GM12878 (cell line): Measurements from ENCODE around the gene GIMD1. TPM values are rescaled to one million over a fixed set of nuclear protein-coding genes. Genes with fewer than 3 reads are reported as not detected.

Experiments
- ATAC-seq: fragments of 200-7000 bp; cut with Tn5 transposase; 3 replicates; pipeline ENCODE4 v1.9.1; 2020; ENCODE audit warnings: mild to moderate bottlenecking, moderate library complexity
- BruUV-seq: library from RNA; stranded (reverse); fragments of 400-500 nt; replicated peaks from 2 replicates; lab custom pipeline; 2021; lab: Mats Ljungman, UMichigan
- CTCF ChIA-PET: fragments of 300-600 bp; sonication (Branson Sonifier 250); formaldehyde crosslinking; extraction: SDS; loops from one replicate; lab custom pipeline; 2021; ENCODE audit warnings: inconsistent platforms; lab: Yijun Ruan, JAX
- POLR2A ChIA-PET: fragments of 350-600 bp; formaldehyde crosslinking; extraction: SDS; loops from one replicate; lab custom pipeline; 2021; ENCODE audit warnings: inconsistent platforms; lab: Charles Lee
- RAD21 ChIA-PET: fragments of 300-600 bp; sonication (Branson Sonifier 250); formaldehyde crosslinking; loops from one replicate; lab custom pipeline; 2023; ENCODE audit warnings: antibody characterized with exemption; ENCODE audit not compliant: unreplicated experiment; lab: Charles Lee
- SMC1A ChIA-PET: fragments of 300-600 bp; sonication (Branson Sonifier 250); formaldehyde crosslinking; loops from one replicate; lab custom pipeline; 2023; ENCODE audit not compliant: unreplicated experiment, uncharacterized antibody; lab: Charles Lee
- DNase-seq: peaks from one replicate; pipeline ENCODE4 v3.0.0-alpha.2; 2011; ENCODE audit warnings: low read depth, low spot score
- FAIRE-seq: peaks from 3 replicates; lab custom pipeline; 2011; peaks lifted over from hg19 to GRCh38; lab: Jason Lieb, UNC
- H2AFZ ChIP-seq: 2 replicates; pipeline ENCODE4 v1.6.0; 2011; ENCODE audit warnings: low read depth, low read length, control low read depth; ENCODE audit not compliant: control insufficient read depth
- H3K27ac ChIP-seq: 2 replicates; pipeline ENCODE4 v1.5.1; 2011; ENCODE audit warnings: control low read depth; ENCODE audit not compliant: control insufficient read depth, insufficient read depth
- H3K27me3 ChIP-seq, 2 experiments: replicated peaks in 1 of 2; 2 replicates each; pipeline versions ENCODE4 v1.6.0 to v1.6.1; 2011; ENCODE audit warnings: low read length in 1 of 2; ENCODE audit not compliant: control insufficient read depth in 2 of 2, insufficient read depth in 2 of 2
- H3K36me3 ChIP-seq, 2 experiments: 2 replicates each; pipeline ENCODE4 v1.5.1; 2011; ENCODE audit warnings: low read length in 1 of 2; ENCODE audit not compliant: control insufficient read depth in 2 of 2, insufficient read depth in 2 of 2
- H3K4me1 ChIP-seq: 2 replicates; pipeline ENCODE4 v1.6.1; 2011; ENCODE audit warnings: mild to moderate bottlenecking, low read length, moderate library complexity, mixed read lengths; ENCODE audit not compliant: control insufficient read depth, insufficient read depth
- H3K4me2 ChIP-seq: 2 replicates; pipeline ENCODE4 v1.6.0; 2011; ENCODE audit warnings: control low read depth; ENCODE audit not compliant: control insufficient read depth, insufficient read depth
- H3K4me3 ChIP-seq: fragments of 200-600 bp; sonication (generic); 2 replicates; pipeline ENCODE4 v1.5.1; 2016
- H3K79me2 ChIP-seq: 2 replicates; pipeline ENCODE4 v1.6.0; 2011; ENCODE audit warnings: low read length; ENCODE audit not compliant: control insufficient read depth, insufficient read depth
- H3K9ac ChIP-seq: 2 replicates; pipeline ENCODE4 v1.8.0; 2011; ENCODE audit warnings: low read length, control low read depth, mixed read lengths; ENCODE audit not compliant: control insufficient read depth, insufficient read depth
- H3K9me3 ChIP-seq: replicated peaks from 3 replicates; pipeline ENCODE4 v1.5.1; 2011; ENCODE audit warnings: mild to moderate bottlenecking, low read length; ENCODE audit not compliant: control insufficient read depth, insufficient read depth
- H4K20me1 ChIP-seq: 2 replicates; pipeline ENCODE4 v1.6.0; 2011; ENCODE audit not compliant: control insufficient read depth, insufficient read depth
- JUNB ChIP-seq: IDR thresholded peaks from 2 replicates; pipeline ENCODE4 v1.6.1; 2016; ENCODE audit warnings: antibody characterized with exemption, mild to moderate bottlenecking
- RFX5 ChIP-seq: IDR thresholded peaks from 2 replicates; pipeline ENCODE4 v1.6.1; 2011; ENCODE audit warnings: low read depth, low read length, improper control_type of control experiment
- WRNIP1 ChIP-seq: IDR thresholded peaks from 2 replicates; pipeline ENCODE4 v1.6.1; 2011; ENCODE audit warnings: low read depth, low read length, improper control_type of control experiment, borderline replicate concordance
- ZBTB40 ChIP-seq: fragments of 450-650 bp; IDR thresholded peaks from 2 replicates; pipeline ENCODE4 v1.6.1; 2016; ENCODE audit warnings: mild to moderate bottlenecking, moderate library complexity, borderline replicate concordance
- ZNF217 ChIP-seq: fragments of 450-650 bp; IDR thresholded peaks from 2 replicates; pipeline ENCODE4 v1.6.1; 2017; ENCODE audit warnings: antibody characterized with exemption, mild to moderate bottlenecking
- WGBS: methylation state at CpG from one replicate; pipeline ENCODE4 v1.1.6; 2016; ENCODE audit warnings: low lambda C conversion rate; ENCODE audit not compliant: insufficient replicate concordance, insufficient coverage; ENCODE audit errors: missing lambda C conversion rate; 5-methylcytosine and 5-hydroxymethylcytosine counted together
- in situ Hi-C: fragments of 300-500 bp; cut with MboI; formaldehyde crosslinking; loops from 9 replicates; pipeline ENCODE4 v1.14.3; 2018; ENCODE audit warnings: mixed read lengths
- intact Hi-C: fragments of 100-400 bp; cut with micrococcal nuclease; formaldehyde crosslinking; loops from one replicate; pipeline ENCODE4 v1.14.2; 2022; ENCODE audit not compliant: unreplicated experiment
- polyA plus RNA-seq, 11 experiments: library from polyadenylated mRNA; depleted of rRNA in 4 of 11; unstranded in 6 of 11; stranded (reverse) in 5 of 11; fragments of >200 nt; fragmentation: Nextera tagmentation in 4 of 11; fragmentation: Illumina TruSeq in 1 of 11; extraction: Ambion mirVana in 4 of 11; extraction: Trizol in 1 of 11; gene quantifications; 1 replicate in 1 of 11; 2 replicates in 10 of 11; pipeline versions ENCODE4 v1.2.1 to v1.2.3, GENCODE V29; 2011 to 2016; ENCODE audit warnings: inconsistent platforms in 2 of 11, missing spikeins in 2 of 11, low read depth in 1 of 11
- total RNA-seq, 4 experiments: library from RNA; depleted of rRNA in 3 of 4; stranded (reverse); fragments of >200 nt in 3 of 4; fragmentation: Illumina TruSeq in 1 of 4; extraction: Trizol in 1 of 4; gene quantifications; 2 replicates each; pipeline versions ENCODE4 v1.2.1 to v1.2.3, GENCODE V29; 2013 to 2021
- TF ChIP-seq, protein P1 (sequence below), 3 experiments: IDR thresholded peaks in 2 of 3; conservative IDR thresholded peaks in 1 of 3; 2 replicates each; pipeline ENCODE4 v1.5.1; 2011; ENCODE audit warnings: low read depth in 3 of 3, low read length in 3 of 3, mild to moderate bottlenecking in 3 of 3, control low read depth in 2 of 3, moderate library complexity in 2 of 3, inconsistent platforms in 1 of 3, mixed read lengths in 1 of 3; ENCODE audit not compliant: control insufficient read depth in 2 of 3, insufficient read depth in 1 of 3; ENCODE audit errors: extremely low read depth in 1 of 3

GIMD1 gene
- total and polyA plus RNA-seq, 10 of the 15 experiments (the other 5 are each of a cell fraction or from before 2014, with no cell fraction given): 0.14 TPM; not detected in 9

- TF ChIP-seq ZBTB40: no peak
- no peak for TF ChIP-seq JUNB
- no peak for TF ChIP-seq RFX5
- no peak for TF ChIP-seq WRNIP1
Measured at GRCh38 chr4:106344647-106344970, 24.0 kb downstream of the GIMD1 start (continued).

DNA sequence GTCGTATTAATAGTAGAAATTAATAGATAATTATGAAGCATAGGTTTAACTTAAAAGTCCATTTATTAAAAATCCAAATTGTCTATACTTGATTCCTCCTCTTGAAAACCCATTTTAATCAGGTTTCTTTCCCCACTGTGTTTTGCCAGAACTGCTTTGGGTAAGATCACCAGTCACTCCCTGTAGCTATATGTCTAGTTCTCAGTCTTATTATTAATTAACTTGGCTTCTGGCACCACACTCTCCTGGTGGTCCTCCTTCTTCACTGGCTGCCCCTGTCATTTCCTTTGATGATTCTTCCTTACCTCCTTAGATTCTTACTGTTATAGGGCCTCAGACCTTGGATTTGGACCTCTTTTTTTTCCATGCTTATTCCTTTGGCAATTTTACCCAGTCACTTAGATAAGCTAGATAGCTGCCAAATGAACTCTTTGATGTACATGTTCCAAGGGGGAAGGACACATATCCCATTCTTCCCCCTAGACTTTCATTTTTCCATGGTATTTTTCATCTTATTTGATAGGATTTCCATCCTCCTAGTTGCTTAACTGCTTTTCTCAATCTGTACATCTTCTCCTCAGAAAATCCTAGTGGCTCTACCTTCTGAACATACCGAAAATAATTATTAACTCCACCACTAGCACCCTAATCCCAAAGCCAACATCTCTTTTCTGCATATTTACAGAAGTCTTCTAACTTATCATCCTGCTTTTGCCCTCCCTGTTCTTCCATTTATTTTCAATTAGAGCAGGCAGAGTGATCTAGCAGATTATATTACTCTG lies 24.5 kb downstream of the GIMD1 start:
- ATAC-seq: no peak
- no peak overlapping the region for H3K9ac ChIP-seq
- RAD21 ChIA-PET: no interaction called here
- no peak overlapping the region for H2AFZ ChIP-seq
- no peak for DNase-seq
- TF ChIP-seq, protein P1, sequence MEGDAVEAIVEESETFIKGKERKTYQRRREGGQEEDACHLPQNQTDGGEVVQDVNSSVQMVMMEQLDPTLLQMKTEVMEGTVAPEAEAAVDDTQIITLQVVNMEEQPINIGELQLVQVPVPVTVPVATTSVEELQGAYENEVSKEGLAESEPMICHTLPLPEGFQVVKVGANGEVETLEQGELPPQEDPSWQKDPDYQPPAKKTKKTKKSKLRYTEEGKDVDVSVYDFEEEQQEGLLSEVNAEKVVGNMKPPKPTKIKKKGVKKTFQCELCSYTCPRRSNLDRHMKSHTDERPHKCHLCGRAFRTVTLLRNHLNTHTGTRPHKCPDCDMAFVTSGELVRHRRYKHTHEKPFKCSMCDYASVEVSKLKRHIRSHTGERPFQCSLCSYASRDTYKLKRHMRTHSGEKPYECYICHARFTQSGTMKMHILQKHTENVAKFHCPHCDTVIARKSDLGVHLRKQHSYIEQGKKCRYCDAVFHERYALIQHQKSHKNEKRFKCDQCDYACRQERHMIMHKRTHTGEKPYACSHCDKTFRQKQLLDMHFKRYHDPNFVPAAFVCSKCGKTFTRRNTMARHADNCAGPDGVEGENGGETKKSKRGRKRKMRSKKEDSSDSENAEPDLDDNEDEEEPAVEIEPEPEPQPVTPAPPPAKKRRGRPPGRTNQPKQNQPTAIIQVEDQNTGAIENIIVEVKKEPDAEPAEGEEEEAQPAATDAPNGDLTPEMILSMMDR (IDR thresholded peaks at IDR 0.05 in 2 of 3, conservative IDR thresholded peaks at IDR 0.05 in 1 of 3; ENCODE audit: control insufficient read depth in 2 of 3, extremely low read depth in 1 of 3, insufficient read depth in 1 of 3, low read depth in 3 of 3, low read length in 3 of 3): no peak
- no peak for TF ChIP-seq ZNF217
- SMC1A ChIA-PET: interaction anchor here (0.8 to 3.4 kb wide), 4 partner anchors 11 to 20 kb away, joined by 3 to 12 read pairs (median 6); no protein-coding TSS in a partner anchor
- POLR2A ChIA-PET: no interaction called here
- BruUV-seq: no TSS peak
- no peaks in the 10 kb centered on the region for H4K20me1 ChIP-seq
- peaks cover 6% of the 10 kb centered on the region; the same call in 2 of the 3 replicates for H3K9me3 ChIP-seq
- 96% methylated on average over 2 of the region's 2 CpGs for WGBS
- peaks cover 0 to 18% of the 10 kb centered on the region in 2 experiments; a peak in 1 of 4 replicates for H3K36me3 ChIP-seq
- H3K4me2 ChIP-seq: no peak overlapping the region
- H3K79me2 ChIP-seq: peaks cover 5% of the 10 kb centered on the region
- H3K4me3 ChIP-seq: no peak overlapping the region
- no peaks in the 10 kb centered on the region for H3K27me3 ChIP-seq
- intact Hi-C loops: no loop called here
- H3K27ac ChIP-seq: no peak overlapping the region
- H3K4me1 ChIP-seq: no peaks in the 10 kb centered on the region
- in situ Hi-C loops: no loop called here
- FAIRE-seq: no peak
- CTCF ChIA-PET: interaction anchor here (1.0 to 1.5 kb wide), 2 partner anchors 78 to 94 kb away, joined by 3 to 4 read pairs; no protein-coding TSS in a partner anchor
